Osteocyte (in vitro differentiated cells): Measurements from ENCODE around the gene HGFAC. TPM values are rescaled to one million over a fixed set of nuclear protein-coding genes. Genes with fewer than 3 reads are reported as not detected.

Experiments
- DNase-seq: peaks from one replicate; pipeline ENCODE4 v3.0.0; 2021; ENCODE audit warnings: mixed read lengths; ENCODE audit not compliant: unreplicated experiment; ENCODE audit errors: extremely low spot score
- H3K27ac Mint-ChIP-seq: one replicate; pipeline ENCODE4 v1.8.0; 2021; ENCODE audit warnings: mild to moderate bottlenecking, mixed read lengths; ENCODE audit not compliant: unreplicated experiment
- H3K27me3 Mint-ChIP-seq: one replicate; pipeline ENCODE4 v1.8.0; 2021; ENCODE audit warnings: mixed read lengths; ENCODE audit not compliant: unreplicated experiment
- H3K36me3 Mint-ChIP-seq: one replicate; pipeline ENCODE4 v1.8.0; 2021; ENCODE audit warnings: mixed read lengths; ENCODE audit not compliant: unreplicated experiment
- H3K4me1 Mint-ChIP-seq: one replicate; pipeline ENCODE4 v1.8.0; 2021; ENCODE audit warnings: mixed read lengths; ENCODE audit not compliant: unreplicated experiment
- H3K4me3 Mint-ChIP-seq: one replicate; pipeline ENCODE4 v1.8.0; 2021; ENCODE audit warnings: mild to moderate bottlenecking, moderate library complexity, mixed read lengths; ENCODE audit not compliant: unreplicated experiment
- H3K9me3 Mint-ChIP-seq: one replicate; pipeline ENCODE4 v1.8.0; 2021; ENCODE audit warnings: mixed read lengths; ENCODE audit not compliant: unreplicated experiment
- CTCF ChIP-seq: fragments of 200-600 bp; sonication (generic); IDR thresholded peaks from 2 replicates; pipeline ENCODE4 v1.5.0; 2021; ENCODE audit warnings: antibody characterized with exemption, mild to moderate bottlenecking, moderate library complexity
- total RNA-seq: library from RNA; stranded (reverse); gene quantifications from 2 replicates; pipeline ENCODE4 v1.2.1, GENCODE V29; 2021

The HGFAC gene
- total RNA-seq, 1 donor from 2014 or later = 0.54 TPM

- no peak for TF ChIP-seq CTCF
- no peak overlapping the region for H3K27ac Mint-ChIP-seq
- H3K9me3 Mint-ChIP-seq = peaks cover 4% of the 10 kb centered on the region
- no peak for DNase-seq
- H3K36me3 Mint-ChIP-seq = no peaks in the 10 kb centered on the region
- H3K4me1 Mint-ChIP-seq = peaks cover 19% of the 10 kb centered on the region
- H3K4me3 Mint-ChIP-seq = no peak overlapping the region
- no peaks in the 10 kb centered on the region for H3K27me3 Mint-ChIP-seq
Measured at GRCh38 chr4:3404546-3404945, 37.2 kb upstream of the HGFAC start.

- Mint-ChIP-seq H3K27ac (no peak overlapping the region), H3K27me3 (no peaks in the 10 kb centered on the region), H3K4me3 (no peak overlapping the region), H3K4me1 (peaks cover 23% of the 10 kb centered on the region), H3K36me3 (no peaks in the 10 kb centered on the region), H3K9me3 (peaks cover 4% of the 10 kb centered on the region)
- DNase-seq = no peak
- TF ChIP-seq CTCF = no peak
Measured at GRCh38 chr4:3405176-3405575, 36.6 kb upstream of the HGFAC start.

- H3K9me3 Mint-ChIP-seq = peaks cover 4% of the 10 kb centered on the region
- TF ChIP-seq CTCF = no peak
- DNase-seq = no peak
- no peaks in the 10 kb centered on the region for H3K27me3 Mint-ChIP-seq
- no peaks in the 10 kb centered on the region for H3K36me3 Mint-ChIP-seq
- H3K27ac Mint-ChIP-seq = no peak overlapping the region
- peaks cover 23% of the 10 kb centered on the region for H3K4me1 Mint-ChIP-seq
- H3K4me3 Mint-ChIP-seq = no peak overlapping the region
Measured at GRCh38 chr4:3406021-3406420, 35.7 kb upstream of the HGFAC start.

GRCh38 chr4:3406431-3406830 lies 35.3 kb upstream of the HGFAC start:
- Mint-ChIP-seq H3K36me3 (no peaks in the 10 kb centered on the region), H3K27ac (no peak overlapping the region), H3K9me3 (peaks cover 4% of the 10 kb centered on the region), H3K27me3 (no peaks in the 10 kb centered on the region), H3K4me3 (no peak overlapping the region), H3K4me1 (peaks cover 23% of the 10 kb centered on the region)
- DNase-seq = no peak
- no peak for TF ChIP-seq CTCF

- DNase-seq = no peak
- no peak for TF ChIP-seq CTCF
- H3K9me3 Mint-ChIP-seq = peaks cover 4% of the 10 kb centered on the region
- no peak overlapping the region for H3K4me3 Mint-ChIP-seq
- no peaks in the 10 kb centered on the region for H3K36me3 Mint-ChIP-seq
- no peaks in the 10 kb centered on the region for H3K27me3 Mint-ChIP-seq
- H3K4me1 Mint-ChIP-seq = peaks cover 21% of the 10 kb centered on the region
- H3K27ac Mint-ChIP-seq = no peak overlapping the region
Measured at GRCh38 chr4:3407171-3407771, 34.5 kb upstream of the HGFAC start.
